ENCODE data around the gene FLACC1. TPM values are rescaled to one million over a fixed set of nuclear protein-coding genes. Genes with fewer than 3 reads are reported as not detected.

Gene FLACC1, protein sequence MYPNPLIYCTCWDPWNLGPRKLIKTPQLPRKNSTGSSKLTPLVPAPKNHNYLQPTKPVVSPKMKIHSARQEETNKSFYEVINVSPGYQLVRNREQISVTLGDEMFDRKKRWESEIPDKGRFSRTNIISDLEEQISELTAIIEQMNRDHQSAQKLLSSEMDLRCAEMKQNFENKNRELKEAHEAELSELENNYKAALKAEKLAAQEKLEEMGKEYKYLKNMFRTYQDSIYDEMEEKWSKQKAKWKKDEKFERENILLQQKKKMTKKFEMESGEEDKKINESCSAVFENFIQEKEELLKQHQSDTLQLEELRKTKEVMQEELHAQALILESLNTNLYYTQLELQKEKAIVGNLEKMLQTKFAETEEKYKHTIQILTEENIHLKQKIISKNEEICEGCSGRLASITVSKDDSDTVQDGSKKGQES
- 0.81 TPM for polyA plus RNA-seq (2013, experiment 1 of 2)
- 1.3 TPM for polyA plus RNA-seq (2013, experiment 2 of 2)

DNA sequence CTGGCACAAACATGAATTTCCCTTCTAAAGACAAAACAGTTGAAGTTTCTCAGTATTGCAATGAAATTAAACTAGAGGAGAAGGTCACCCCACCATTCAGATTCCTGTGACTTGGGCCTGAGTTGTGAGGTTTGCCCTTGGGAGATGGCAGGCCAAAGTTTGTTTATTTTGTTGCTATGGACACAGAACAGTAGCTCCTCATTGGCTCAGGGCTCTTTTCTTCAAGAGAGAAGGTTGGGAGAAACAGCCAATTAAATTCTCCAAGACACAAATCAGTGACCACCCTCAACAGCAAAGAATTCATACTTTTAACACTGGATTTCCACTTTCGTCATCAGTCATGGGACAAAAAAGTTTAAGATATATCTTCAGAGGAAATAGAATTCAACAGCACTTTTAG lies at the start of gene FLACC1:
Gene FLACC1 (minus strand): TSS at position 125 of the 400 bp plus-strand sequence. CDS start 5,941 bp downstream, outside the sequence.
- H3K27ac ChIP-seq (ENCODE audit: low read depth, low read length, severe bottlenecking): peak within 1 kb of the TSS; percentile 88
- no peaks in the 10 kb centered on the region for H3K4me1 ChIP-seq (ENCODE audit: control insufficient read depth, insufficient read depth, low read length, poor library complexity, severe bottlenecking)
- 100% methylated on average over 1 of the region's 1 CpG; no CpG with 5 or more reads in 1 of the 2 experiments for WGBS, 2 experiments (ENCODE audit: insufficient coverage in 2 of 2)

DNA sequence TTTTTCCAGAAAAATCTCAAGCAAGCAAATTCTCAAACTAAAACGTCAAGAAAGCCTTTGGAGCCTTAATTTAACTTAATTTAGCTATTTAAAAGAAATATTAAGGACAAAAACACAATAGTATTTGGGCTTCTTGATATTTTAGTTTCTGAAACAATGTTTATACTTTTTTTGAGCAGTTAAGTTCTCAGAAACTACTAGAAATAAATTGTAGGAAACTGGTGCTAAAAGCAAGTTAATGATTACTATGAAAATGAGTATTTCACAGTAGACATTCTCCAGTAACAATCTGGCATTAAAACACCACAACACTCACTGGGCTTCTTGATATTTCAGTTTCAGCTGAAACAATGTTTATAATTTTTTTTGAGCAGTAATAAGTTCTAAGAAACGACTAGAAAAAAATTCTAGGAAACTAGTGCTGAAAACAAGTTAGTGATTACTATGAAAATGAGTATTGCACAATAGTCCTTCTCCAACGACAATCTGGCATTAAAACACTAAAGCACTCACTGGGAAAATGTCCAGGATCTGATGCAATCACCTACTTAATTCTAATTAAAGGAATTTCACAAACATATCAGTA lies 49.0 kb upstream of the FLACC1 start:
- no peaks in the 10 kb centered on the region for H3K36me3 ChIP-seq (ENCODE audit: control insufficient read depth, insufficient read depth, low read length)
- no peak overlapping the region for H3K27ac ChIP-seq (ENCODE audit: low read depth, low read length, severe bottlenecking)
- H3K4me1 ChIP-seq (ENCODE audit: control insufficient read depth, insufficient read depth, low read length, poor library complexity, severe bottlenecking): no peaks in the 10 kb centered on the region
- H3K9me3 ChIP-seq (ENCODE audit: control insufficient read depth, low read length): no peaks in the 10 kb centered on the region
- whole genome bisulfite sequencing, 2 experiments (ENCODE audit: insufficient coverage in 2 of 2): no CpG with 5 or more reads among the region's 3 CpGs
- no peak overlapping the region for H3K4me3 ChIP-seq (ENCODE audit: extremely low read depth, insufficient read depth, low read length, poor library complexity, severe bottlenecking)

More for the DNA sequence above, at the start of gene FLACC1:
- H3K9me3 ChIP-seq (ENCODE audit: control insufficient read depth, low read length): no peaks in the 10 kb centered on the region
- H3K4me3 ChIP-seq (ENCODE audit: extremely low read depth, insufficient read depth, low read length, poor library complexity, severe bottlenecking): no peak within 1 kb of the TSS
- H3K36me3 ChIP-seq (ENCODE audit: control insufficient read depth, insufficient read depth, low read length): no peaks in the 10 kb centered on the region

DNA sequence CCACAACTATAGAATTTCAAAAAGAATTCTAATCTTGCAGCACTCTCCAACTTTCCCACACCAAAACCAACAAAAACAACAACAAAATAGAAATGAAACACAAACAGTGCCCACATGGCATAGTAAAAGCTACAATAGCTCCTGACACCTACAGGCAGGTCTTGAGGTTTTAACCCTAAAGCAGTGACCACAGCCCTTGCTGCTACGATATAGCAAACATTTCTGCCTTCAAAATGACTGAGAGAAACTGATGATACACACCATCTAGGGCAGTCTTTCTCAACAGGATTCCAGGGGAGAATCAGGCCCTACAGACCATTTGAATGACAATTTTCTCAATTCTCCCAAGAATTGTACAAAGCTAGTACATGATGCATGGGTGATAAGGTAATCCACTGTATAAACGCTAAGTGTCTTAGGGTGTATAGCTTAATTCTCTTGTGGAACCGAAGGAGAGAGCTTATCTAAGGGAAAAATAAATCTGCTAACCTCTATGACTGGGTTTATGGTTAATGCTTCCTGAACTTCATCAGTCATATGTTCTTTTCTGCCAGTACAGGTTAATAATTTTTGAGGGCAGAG lies 47.6 kb upstream of the FLACC1 start:
- no peak overlapping the region for H3K27ac ChIP-seq (ENCODE audit: low read depth, low read length, severe bottlenecking)
- no peak overlapping the region for H3K4me3 ChIP-seq (ENCODE audit: extremely low read depth, insufficient read depth, low read length, poor library complexity, severe bottlenecking)
- H3K36me3 ChIP-seq (ENCODE audit: control insufficient read depth, insufficient read depth, low read length): no peaks in the 10 kb centered on the region
- WGBS, 2 experiments (ENCODE audit: insufficient coverage in 2 of 2): 86 to 94% methylated on average over 1 to 2 of the region's 3 CpGs
- H3K4me1 ChIP-seq (ENCODE audit: control insufficient read depth, insufficient read depth, low read length, poor library complexity, severe bottlenecking): no peaks in the 10 kb centered on the region
- no peaks in the 10 kb centered on the region for H3K9me3 ChIP-seq (ENCODE audit: control insufficient read depth, low read length)

DNA sequence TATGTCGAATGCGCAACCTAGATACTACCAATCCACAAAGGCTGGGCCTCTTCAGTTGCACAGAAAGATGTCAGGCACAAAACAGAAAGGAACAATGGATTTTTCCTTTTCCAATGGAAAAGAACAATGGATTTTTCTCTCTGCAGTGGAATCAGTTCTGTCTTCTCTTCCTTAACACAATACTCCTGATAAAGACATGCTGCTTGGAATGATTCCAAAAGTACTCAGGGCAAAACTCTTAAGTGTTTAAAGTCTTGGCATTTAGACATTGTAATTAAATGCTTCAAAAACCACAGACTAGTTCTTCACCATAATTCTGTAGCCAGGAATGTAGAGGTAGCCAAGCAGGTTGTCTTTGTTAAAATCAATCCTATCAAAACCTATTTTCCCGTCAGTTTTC lies 46.7 kb upstream of the FLACC1 start:
- Histone ChIP-seq H3K9me3 (ENCODE audit: control insufficient read depth, low read length) (no peaks in the 10 kb centered on the region), H3K36me3 (ENCODE audit: control insufficient read depth, insufficient read depth, low read length) (no peaks in the 10 kb centered on the region), H3K4me3 (ENCODE audit: extremely low read depth, insufficient read depth, low read length, poor library complexity, severe bottlenecking) (no peak overlapping the region), H3K27ac (ENCODE audit: low read depth, low read length, severe bottlenecking) (no peak overlapping the region), H3K4me1 (ENCODE audit: control insufficient read depth, insufficient read depth, low read length, poor library complexity, severe bottlenecking) (no peaks in the 10 kb centered on the region)
- no CpG with 5 or more reads among the region's 3 CpGs for WGBS, 2 experiments (ENCODE audit: insufficient coverage in 2 of 2)

DNA sequence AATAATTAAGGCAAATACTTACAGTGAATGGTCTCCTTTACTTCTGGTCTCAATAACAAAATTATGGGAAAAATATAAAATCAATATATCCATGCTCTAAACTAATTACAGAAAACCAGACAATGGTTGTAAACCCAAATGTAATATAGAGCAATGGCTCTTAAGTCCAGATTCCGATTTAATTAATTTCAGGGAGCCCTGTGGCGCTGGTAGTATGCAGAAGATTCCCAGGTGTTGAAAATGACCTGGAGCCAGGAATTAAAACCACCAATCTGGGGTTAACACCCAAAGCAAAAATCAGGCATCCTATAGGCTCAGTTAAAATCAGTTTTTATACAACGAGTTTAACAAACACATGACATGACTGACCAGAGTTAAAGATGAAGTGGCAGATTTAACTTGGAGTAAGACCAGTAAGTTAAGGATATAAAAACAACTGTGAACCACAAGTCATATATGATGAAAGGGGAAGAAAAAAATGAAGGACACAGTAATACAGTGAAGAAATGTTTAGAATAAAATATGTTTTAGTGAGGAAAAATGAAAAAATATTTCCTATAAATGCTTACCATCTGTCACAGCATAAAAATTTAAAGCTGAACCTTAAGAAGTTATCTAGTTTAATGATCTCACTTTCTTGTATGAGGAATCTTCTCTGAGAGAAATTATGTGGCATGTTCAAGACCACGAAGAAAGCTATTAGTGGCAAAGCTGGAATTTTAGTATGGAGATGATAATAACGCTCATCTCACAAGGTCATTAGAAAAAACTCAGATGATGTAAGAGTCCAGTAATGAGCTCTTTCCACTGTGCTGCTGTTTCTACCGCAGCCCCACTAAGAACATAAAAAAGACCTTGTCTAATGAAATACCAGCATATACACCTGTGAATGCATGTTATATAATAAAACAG lies 45.8 kb upstream of the FLACC1 start:
- H3K4me1 ChIP-seq (ENCODE audit: control insufficient read depth, insufficient read depth, low read length, poor library complexity, severe bottlenecking): no peaks in the 10 kb centered on the region
- WGBS, 2 experiments (ENCODE audit: insufficient coverage in 2 of 2): 88 to 89% methylated on average over 2 to 4 of the region's 6 CpGs
- H3K27ac ChIP-seq (ENCODE audit: low read depth, low read length, severe bottlenecking): no peak overlapping the region

DNA sequence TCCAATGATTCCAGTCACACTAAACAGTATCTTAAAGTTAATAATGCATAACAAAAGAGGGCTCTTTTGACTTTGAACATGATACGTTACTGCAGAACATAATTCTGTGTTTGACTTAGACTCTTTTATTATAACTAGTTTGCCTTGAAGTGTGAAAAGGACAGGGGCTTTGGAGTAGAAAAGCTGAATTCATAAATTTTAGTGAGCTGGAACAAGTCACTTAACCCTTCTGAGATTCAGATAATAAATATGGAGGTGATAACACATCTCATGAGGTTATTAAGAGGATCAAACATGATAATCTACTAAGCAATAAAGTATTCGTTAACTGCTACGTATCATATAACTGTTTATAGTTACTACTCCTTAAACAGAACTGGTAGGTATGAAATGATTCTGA lies 44.7 kb upstream of the FLACC1 start:
- Histone ChIP-seq H3K4me3 (ENCODE audit: extremely low read depth, insufficient read depth, low read length, poor library complexity, severe bottlenecking) (no peak overlapping the region), H3K27ac (ENCODE audit: low read depth, low read length, severe bottlenecking) (no peak overlapping the region)

More for the DNA sequence above, 45.8 kb upstream of the FLACC1 start:
- H3K9me3 ChIP-seq (ENCODE audit: control insufficient read depth, low read length): no peaks in the 10 kb centered on the region
- H3K4me3 ChIP-seq (ENCODE audit: extremely low read depth, insufficient read depth, low read length, poor library complexity, severe bottlenecking): no peak overlapping the region
- peaks cover 4% of the 10 kb centered on the region for H3K36me3 ChIP-seq (ENCODE audit: control insufficient read depth, insufficient read depth, low read length)

DNA sequence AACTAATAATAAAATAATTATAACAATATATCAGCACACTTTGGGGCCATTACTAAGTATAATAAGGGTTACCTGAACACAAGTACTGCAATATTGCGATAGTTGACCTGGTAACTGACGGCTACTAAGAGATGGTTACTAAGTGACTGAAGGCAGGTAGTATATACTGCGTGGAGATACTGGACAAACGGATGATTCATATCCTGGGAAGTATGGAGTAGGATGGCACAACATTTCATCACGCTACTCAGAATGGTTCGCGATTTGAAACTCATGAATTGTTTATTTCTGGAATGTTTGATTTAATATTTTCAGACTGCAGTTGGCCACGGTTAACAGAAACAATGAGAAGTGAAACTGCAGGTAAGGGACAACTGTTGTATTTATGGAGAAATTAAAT lies 39.5 kb upstream of the FLACC1 start:
- 100% methylated on average over 3 to 5 of the region's 8 CpGs for WGBS, 2 experiments (ENCODE audit: insufficient coverage in 2 of 2)
- Histone ChIP-seq H3K9me3 (ENCODE audit: control insufficient read depth, low read length) (no peaks in the 10 kb centered on the region), H3K36me3 (ENCODE audit: control insufficient read depth, insufficient read depth, low read length) (peaks cover 53% of the 10 kb centered on the region), H3K4me1 (ENCODE audit: control insufficient read depth, insufficient read depth, low read length, poor library complexity, severe bottlenecking) (no peaks in the 10 kb centered on the region), H3K27ac (ENCODE audit: low read depth, low read length, severe bottlenecking) (no peak overlapping the region), H3K4me3 (ENCODE audit: extremely low read depth, insufficient read depth, low read length, poor library complexity, severe bottlenecking) (no peak overlapping the region)

More for the DNA sequence above, 44.7 kb upstream of the FLACC1 start:
- Histone ChIP-seq H3K36me3 (ENCODE audit: control insufficient read depth, insufficient read depth, low read length) (peaks cover 12% of the 10 kb centered on the region), H3K9me3 (ENCODE audit: control insufficient read depth, low read length) (no peaks in the 10 kb centered on the region), H3K4me1 (ENCODE audit: control insufficient read depth, insufficient read depth, low read length, poor library complexity, severe bottlenecking) (no peaks in the 10 kb centered on the region)
- WGBS, 2 experiments (ENCODE audit: insufficient coverage in 2 of 2): no CpG with 5 or more reads among the region's 3 CpGs

DNA sequence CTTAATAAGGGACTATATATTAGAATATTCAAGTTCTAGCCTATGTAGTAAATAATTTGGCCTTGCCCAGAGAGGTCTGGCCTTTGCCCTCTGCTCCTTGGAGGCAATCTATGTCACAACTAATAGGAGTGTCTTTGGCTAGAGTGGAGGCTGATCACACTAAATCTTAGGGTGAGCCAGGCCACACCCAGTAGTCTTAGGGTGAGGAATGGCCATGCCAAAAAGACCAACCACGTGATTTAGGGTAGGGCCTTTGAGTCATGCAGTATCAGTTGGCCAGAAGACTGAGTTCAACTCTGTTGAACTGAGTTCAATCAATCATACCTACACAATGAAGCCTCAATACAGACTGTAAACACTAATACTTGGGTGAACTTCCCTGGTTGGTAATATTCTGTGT lies 26.0 kb upstream of the FLACC1 start:
- Histone ChIP-seq H3K27ac (ENCODE audit: low read depth, low read length, severe bottlenecking) (no peak overlapping the region), H3K4me1 (ENCODE audit: control insufficient read depth, insufficient read depth, low read length, poor library complexity, severe bottlenecking) (no peaks in the 10 kb centered on the region), H3K9me3 (ENCODE audit: control insufficient read depth, low read length) (no peaks in the 10 kb centered on the region), H3K36me3 (ENCODE audit: control insufficient read depth, insufficient read depth, low read length) (peaks cover 41% of the 10 kb centered on the region), H3K4me3 (ENCODE audit: extremely low read depth, insufficient read depth, low read length, poor library complexity, severe bottlenecking) (no peak overlapping the region)
- WGBS, 2 experiments (ENCODE audit: insufficient coverage in 2 of 2): 83% methylated on average over 1 of the region's 1 CpG; no CpG with 5 or more reads in 1 of the 2 experiments

DNA sequence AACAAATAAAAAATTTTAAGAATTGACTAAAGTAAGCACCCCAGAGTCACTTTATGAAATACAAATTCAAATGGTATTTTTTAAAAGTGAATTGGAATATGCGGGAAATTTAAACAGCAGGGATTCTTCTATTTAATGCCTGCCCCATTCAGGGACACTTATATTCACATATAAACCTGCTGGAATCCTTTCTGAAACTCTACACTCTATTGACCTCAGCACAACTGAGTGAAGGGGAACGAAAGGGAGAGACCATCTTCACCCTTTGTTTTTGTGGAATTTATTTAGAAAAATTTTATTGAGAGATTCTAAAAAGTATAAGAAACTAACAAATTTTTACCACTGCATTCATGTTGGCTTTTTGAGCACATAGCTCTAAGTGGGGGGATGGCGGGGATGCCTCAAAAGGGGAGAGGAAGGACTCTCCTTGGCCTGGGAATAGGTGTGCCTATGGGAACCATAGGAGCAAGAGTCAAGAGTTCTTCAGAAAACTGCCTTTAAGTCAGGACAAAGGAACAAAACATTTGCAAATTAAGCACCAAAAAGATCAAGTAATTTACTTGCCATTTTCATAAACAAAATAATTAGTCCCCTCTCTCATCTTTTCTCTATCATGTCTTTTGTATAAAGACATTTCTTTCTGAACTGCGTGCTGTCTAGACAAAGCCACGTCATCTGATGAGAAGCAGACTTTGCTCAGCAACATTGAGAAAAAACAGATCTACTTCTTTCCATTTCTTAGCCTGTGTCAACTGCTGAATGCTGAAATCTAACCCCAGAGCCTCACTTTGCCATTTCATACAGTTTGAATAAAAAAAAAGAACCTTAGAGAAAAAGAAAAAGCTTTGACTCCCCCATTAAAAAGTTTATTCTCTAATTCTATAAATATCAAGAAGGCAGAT lies 21.6 kb upstream of the FLACC1 start:
- peaks cover 5% of the 10 kb centered on the region for H3K9me3 ChIP-seq (ENCODE audit: control insufficient read depth, low read length)

More for the DNA sequence above, 21.6 kb upstream of the FLACC1 start:
- 81 to 97% methylated on average over 3 of the region's 5 CpGs for WGBS, 2 experiments (ENCODE audit: insufficient coverage in 2 of 2)
- H3K27ac ChIP-seq (ENCODE audit: low read depth, low read length, severe bottlenecking): peak overlapping the region; percentile 89
- no peak overlapping the region for H3K4me3 ChIP-seq (ENCODE audit: extremely low read depth, insufficient read depth, low read length, poor library complexity, severe bottlenecking)
- no peaks in the 10 kb centered on the region for H3K4me1 ChIP-seq (ENCODE audit: control insufficient read depth, insufficient read depth, low read length, poor library complexity, severe bottlenecking)
- H3K36me3 ChIP-seq (ENCODE audit: control insufficient read depth, insufficient read depth, low read length): peaks cover 32% of the 10 kb centered on the region

All from mesodermal cell (in vitro differentiated cells).